ENCODE measurements around the gene GNAQ. TPM values are rescaled to one million over a fixed set of nuclear protein-coding genes. Genes with fewer than 3 reads are reported as not detected.
A peak's percentile ranks its signal among the peaks of the same experiment; 100 is the strongest.

Gene GNAQ
- total RNA-seq, 1 donor from 2014 or later = 35.4 TPM

GRCh38 chr9:77841739-77842386, 189.7 kb downstream of the GNAQ start:
- peak; percentile 2 for TF ChIP-seq CTCF (IDR thresholded peaks at IDR 0.05; ENCODE audit: insufficient read depth, low read length, poor library complexity, severe bottlenecking)
- H3K4me3 ChIP-seq (ENCODE audit: low read depth, low read length) = no peak overlapping the region
- no peaks in the 10 kb centered on the region for H3K27me3 ChIP-seq (ENCODE audit: control insufficient read depth, insufficient read depth, low read length)
- no peak for DNase-seq (ENCODE audit: low read depth)
- H3K36me3 ChIP-seq (ENCODE audit: control insufficient read depth, insufficient read depth, low read length) = no peaks in the 10 kb centered on the region

GRCh38 chr9:77839459-77840140, 192.0 kb downstream of the GNAQ start:
- Histone ChIP-seq H3K27me3 (ENCODE audit: control insufficient read depth, insufficient read depth, low read length) (no peaks in the 10 kb centered on the region), H3K4me3 (ENCODE audit: low read depth, low read length) (no peak overlapping the region), H3K36me3 (ENCODE audit: control insufficient read depth, insufficient read depth, low read length) (no peaks in the 10 kb centered on the region)
- no peak for TF ChIP-seq CTCF (IDR thresholded peaks at IDR 0.05; ENCODE audit: insufficient read depth, low read length, poor library complexity, severe bottlenecking)
- DNase-seq (ENCODE audit: low read depth) = no peak

GRCh38 chr9:77838986-77839385, 192.6 kb downstream of the GNAQ start:
- Histone ChIP-seq H3K36me3 (ENCODE audit: control insufficient read depth, insufficient read depth, low read length) (no peaks in the 10 kb centered on the region), H3K27me3 (ENCODE audit: control insufficient read depth, insufficient read depth, low read length) (no peaks in the 10 kb centered on the region), H3K4me3 (ENCODE audit: low read depth, low read length) (no peak overlapping the region)
- no peak for TF ChIP-seq CTCF (IDR thresholded peaks at IDR 0.05; ENCODE audit: insufficient read depth, low read length, poor library complexity, severe bottlenecking)
- DNase-seq (ENCODE audit: low read depth) = no peak

GRCh38 chr9:77834898-77835488, 196.6 kb downstream of the GNAQ start:
- Histone ChIP-seq H3K36me3 (ENCODE audit: control insufficient read depth, insufficient read depth, low read length) (no peaks in the 10 kb centered on the region), H3K4me3 (ENCODE audit: low read depth, low read length) (no peak overlapping the region), H3K27me3 (ENCODE audit: control insufficient read depth, insufficient read depth, low read length) (no peaks in the 10 kb centered on the region)
- no peak for TF ChIP-seq CTCF (IDR thresholded peaks at IDR 0.05; ENCODE audit: insufficient read depth, low read length, poor library complexity, severe bottlenecking)
- DNase-seq (ENCODE audit: low read depth) = no peak

GRCh38 chr9:77833561-77834429, 197.8 kb downstream of the GNAQ start:
- Histone ChIP-seq H3K4me3 (ENCODE audit: low read depth, low read length) (no peak overlapping the region), H3K36me3 (ENCODE audit: control insufficient read depth, insufficient read depth, low read length) (no peaks in the 10 kb centered on the region), H3K27me3 (ENCODE audit: control insufficient read depth, insufficient read depth, low read length) (no peaks in the 10 kb centered on the region)
- DNase-seq (ENCODE audit: low read depth) = no peak
- TF ChIP-seq CTCF (IDR thresholded peaks at IDR 0.05; ENCODE audit: insufficient read depth, low read length, poor library complexity, severe bottlenecking) = no peak

Measured in kidney epithelial cell (primary cell).